Keratinocyte (primary cell): Measurements from ENCODE around the gene ETNK1. TPM values are rescaled to one million over a fixed set of nuclear protein-coding genes. Genes with fewer than 3 reads are reported as not detected.

Source experiments
- DNase-seq: peaks from one replicate; pipeline ENCODE4 v3.0.0-alpha.2; 2011; ENCODE audit warnings: low read depth, missing footprints, low spot score
- FAIRE-seq: peaks from 2 replicates; lab custom pipeline; 2011; peaks lifted over from hg19 to GRCh38; lab: Jason Lieb, UNC
- H2AFZ ChIP-seq: 2 replicates; pipeline ENCODE4 v1.6.0; 2012; ENCODE audit warnings: low read length, control low read depth, inconsistent platforms; ENCODE audit not compliant: control insufficient read depth
- H3K27ac ChIP-seq: 2 replicates; pipeline ENCODE4 v1.5.1; 2011; ENCODE audit warnings: low read length; ENCODE audit not compliant: control insufficient read depth, insufficient read depth
- H3K27me3 ChIP-seq: 3 replicates; pipeline ENCODE4 v1.6.0; 2011; ENCODE audit warnings: low read length; ENCODE audit not compliant: control insufficient read depth, insufficient read depth; ENCODE audit errors: extremely low read depth
- H3K36me3 ChIP-seq, 2 experiments: 2 replicates in 1 of 2; 3 replicates in 1 of 2; pipeline ENCODE4 v1.5.1; 2011; ENCODE audit warnings: low read length in 2 of 2, mild to moderate bottlenecking in 1 of 2; ENCODE audit not compliant: control insufficient read depth in 2 of 2, insufficient read depth in 2 of 2; ENCODE audit errors: extremely low read depth in 1 of 2
- H3K4me1 ChIP-seq: 3 replicates; pipeline ENCODE4 v1.5.1; 2011; ENCODE audit warnings: low read length; ENCODE audit not compliant: control insufficient read depth, insufficient read depth; ENCODE audit errors: extremely low read depth
- H3K4me2 ChIP-seq: 3 replicates; pipeline ENCODE4 v1.6.0; 2011; ENCODE audit warnings: low read depth, low read length; ENCODE audit not compliant: control insufficient read depth, insufficient read depth; ENCODE audit errors: extremely low read depth
- H3K4me3 ChIP-seq, 3 experiments: fragments of 200-600 bp in 1 of 3; sonication (generic) in 1 of 3; 2 replicates in 2 of 3; 3 replicates in 1 of 3; pipeline ENCODE4 v1.5.1; 2011 to 2016; ENCODE audit warnings: low read length in 3 of 3, mild to moderate bottlenecking in 3 of 3, control low read depth in 2 of 3, inconsistent platforms in 1 of 3, low read depth in 1 of 3, mixed read lengths in 1 of 3, mixed run types in 1 of 3, moderate library complexity in 1 of 3; ENCODE audit not compliant: control insufficient read depth in 2 of 3, insufficient read depth in 2 of 3; ENCODE audit errors: extremely low read depth in 1 of 3
- H3K79me2 ChIP-seq: 2 replicates; pipeline ENCODE4 v1.6.0; 2012; ENCODE audit warnings: low read length; ENCODE audit not compliant: control insufficient read depth, insufficient read depth
- H3K9ac ChIP-seq: 3 replicates; pipeline ENCODE4 v1.6.0; 2011; ENCODE audit warnings: low read length; ENCODE audit not compliant: control insufficient read depth, insufficient read depth; ENCODE audit errors: extremely low read depth
- H3K9me1 ChIP-seq: 3 replicates; pipeline ENCODE4 v1.6.0; 2011; ENCODE audit warnings: low read length; ENCODE audit not compliant: control insufficient read depth, insufficient read depth; ENCODE audit errors: extremely low read depth
- H3K9me3 ChIP-seq: 2 replicates; pipeline ENCODE4 v1.5.1; 2012; ENCODE audit warnings: low read depth, low read length; ENCODE audit not compliant: control insufficient read depth
- H4K20me1 ChIP-seq: 3 replicates; pipeline ENCODE4 v1.6.0; 2011; ENCODE audit warnings: low read length; ENCODE audit not compliant: control insufficient read depth, insufficient read depth; ENCODE audit errors: extremely low read depth
- CTCF ChIP-seq, 3 experiments: IDR thresholded peaks in 1 of 3; conservative IDR thresholded peaks in 1 of 3; optimal IDR thresholded peaks in 1 of 3; 2 replicates in 2 of 3; 3 replicates in 1 of 3; pipeline versions ENCODE3 to v1.5.1; 2011; ENCODE audit warnings: low read length in 3 of 3, mild to moderate bottlenecking in 3 of 3, moderate library complexity in 2 of 3, control low read depth in 1 of 3, inconsistent platforms in 1 of 3; ENCODE audit not compliant: insufficient read depth in 2 of 3; ENCODE audit errors: extremely low read depth in 1 of 3
- EZH2 ChIP-seq: IDR thresholded peaks from one replicate; pipeline ENCODE4 v1.6.1; 2012; ENCODE audit warnings: inconsistent platforms, mild to moderate bottlenecking, low read length, moderate library complexity
- dilution Hi-C: fragments of 300-500 bp; cut with MboI; formaldehyde crosslinking; loops from one replicate; pipeline ENCODE4 v1.7.0; 2020; ENCODE audit warnings: low sequenced_read_pairs; ENCODE audit not compliant: extremely low pct_ligation_motif_present
- polyA minus RNA-seq, 3 experiments: library from RNA; depleted of rRNA, polyadenylated mRNA; stranded (reverse); fragments of >200 nt; gene quantifications; 1 replicate in 1 of 3; 2 replicates in 1 of 3; 3 replicates in 1 of 3; pipeline ENCODE4 v1.2.3, GENCODE V29; 2011
- polyA plus RNA-seq, 5 experiments: library from polyadenylated mRNA; depleted of rRNA in 3 of 5; stranded (reverse) in 3 of 5; stranded (forward) in 1 of 5; unstranded in 1 of 5; fragments of >200 nt; gene quantifications; 1 replicate in 1 of 5; 2 replicates in 3 of 5; 3 replicates in 1 of 5; pipeline versions ENCODE4 v1.2.1 to v1.2.3, GENCODE V29; 2011 to 2012; ENCODE audit warnings: missing spikeins in 2 of 5, low read depth in 1 of 5, low replicate concordance in 1 of 5

The ETNK1 gene, protein sequence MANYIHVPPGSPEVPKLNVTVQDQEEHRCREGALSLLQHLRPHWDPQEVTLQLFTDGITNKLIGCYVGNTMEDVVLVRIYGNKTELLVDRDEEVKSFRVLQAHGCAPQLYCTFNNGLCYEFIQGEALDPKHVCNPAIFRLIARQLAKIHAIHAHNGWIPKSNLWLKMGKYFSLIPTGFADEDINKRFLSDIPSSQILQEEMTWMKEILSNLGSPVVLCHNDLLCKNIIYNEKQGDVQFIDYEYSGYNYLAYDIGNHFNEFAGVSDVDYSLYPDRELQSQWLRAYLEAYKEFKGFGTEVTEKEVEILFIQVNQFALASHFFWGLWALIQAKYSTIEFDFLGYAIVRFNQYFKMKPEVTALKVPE
- polyA plus RNA-seq (12.0 to 20.3 TPM (median 14.0 TPM) in 3 replicates), polyA minus RNA-seq (11.3 to 58.0 TPM (median 37.4 TPM) in 3 replicates)
- 17.3 TPM for polyA plus RNA-seq (2011; ENCODE audit: low read depth)
- 4.1 and 9.8 TPM in 2 replicates for polyA plus RNA-seq (2011; cell fraction: cytosol; rRNA removed)
- polyA plus RNA-seq (2011; cell fraction: nucleus; rRNA removed) = 31.3 and 45.7 TPM in 2 replicates
- 15.0 and 16.5 TPM in 2 replicates for polyA plus RNA-seq (2012; ENCODE audit: low replicate concordance)
- 15.3 TPM for polyA minus RNA-seq (2011; cell fraction: cytosol; rRNA and poly(A)+ RNA removed)
- polyA minus RNA-seq (2011; cell fraction: nucleus; rRNA and poly(A)+ RNA removed) = 113 and 121 TPM in 2 replicates

DNA sequence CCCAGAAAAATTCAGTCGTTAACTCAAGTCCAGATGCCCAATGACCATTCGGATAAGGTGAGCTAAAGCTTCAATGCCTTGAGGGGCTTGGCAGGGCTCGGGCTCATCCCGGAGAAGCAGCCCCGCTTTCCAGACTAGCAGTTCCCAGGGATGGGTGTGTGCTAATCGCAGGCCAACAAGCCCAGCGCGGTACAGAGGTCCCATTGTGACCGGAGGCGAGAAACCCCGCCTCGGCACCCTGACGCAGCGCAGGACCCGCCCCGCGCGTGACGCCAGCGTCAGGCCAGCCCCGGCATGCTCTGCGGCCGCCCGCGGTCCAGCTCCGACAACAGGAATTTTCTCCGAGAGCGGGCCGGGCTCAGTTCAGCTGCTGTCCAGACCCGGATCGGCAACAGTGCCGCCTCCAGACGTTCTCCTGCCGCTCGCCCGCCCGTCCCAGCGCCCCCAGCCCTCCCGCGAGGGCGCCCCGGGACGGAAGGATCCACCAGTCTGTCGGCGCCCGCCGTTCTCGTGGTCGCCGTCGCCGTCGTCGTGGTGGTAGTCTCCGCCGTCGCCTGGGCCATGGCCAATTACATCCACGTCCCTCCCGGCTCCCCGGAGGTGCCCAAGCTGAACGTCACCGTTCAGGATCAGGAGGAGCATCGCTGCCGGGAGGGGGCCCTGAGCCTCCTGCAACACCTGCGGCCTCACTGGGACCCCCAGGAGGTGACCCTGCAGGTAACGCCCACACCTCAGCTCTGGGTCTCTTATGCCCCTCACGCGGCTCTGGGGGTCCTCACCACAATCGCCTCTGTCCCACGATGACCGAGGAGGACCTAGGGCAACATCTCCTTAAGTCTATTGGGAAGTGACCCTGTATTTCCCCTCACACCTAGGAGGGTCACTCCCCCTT lies at the start of gene ETNK1:
Gene ETNK1, plus strand, starts transcription at position 302 of the 892 bp plus-strand sequence. Its CDS starts 260 bp downstream, at position 562.
- Histone ChIP-seq H3K4me1 (peaks cover 13% of the 10 kb centered on the region), H4K20me1 (no peaks in the 10 kb centered on the region), H3K4me2 (peak within 1 kb of the TSS; percentile 93), H3K79me2 (peaks cover 49% of the 10 kb centered on the region), H3K27me3 (no peaks in the 10 kb centered on the region), H3K36me3 (no peaks in the 10 kb centered on the region), H2AFZ (peak within 1 kb of the TSS; percentile 92), H3K4me3 (peak within 1 kb of the TSS; percentile 74 to 91 (median 77)), H3K9me1 (no peaks in the 10 kb centered on the region), H3K9me3 (no peaks in the 10 kb centered on the region), H3K9ac (peak within 1 kb of the TSS; percentile 93), H3K27ac (peak within 1 kb of the TSS; percentile 85)
- TF ChIP-seq CTCF (optimal IDR thresholded peaks at IDR 0.05 in 1 of 3, IDR thresholded peaks at IDR 0.05 in 1 of 3, conservative IDR thresholded peaks at IDR 0.05 in 1 of 3; ENCODE audit: extremely low read depth in 1 of 3, insufficient read depth in 2 of 3, low read length in 3 of 3) (no peak), EZH2 (no peak)
- dilution Hi-C loops = loop anchor here (25.0 kb wide), 1 partner anchor 138 kb away; no protein-coding TSS in a partner anchor
- peak; percentile 71 for DNase-seq
- peak; percentile 20 for FAIRE-seq

GRCh38 chr12:22576065-22576464 lies 48.9 kb upstream of the ETNK1 start:
- H3K4me3 ChIP-seq = no peak overlapping the region
- H3K4me2 ChIP-seq = no peak overlapping the region
- no peaks in the 10 kb centered on the region for H3K27me3 ChIP-seq
- no peak overlapping the region for H3K27ac ChIP-seq
- no peaks in the 10 kb centered on the region for H3K9me3 ChIP-seq
- peaks cover 12% of the 10 kb centered on the region for H3K4me1 ChIP-seq
- DNase-seq (no peak), FAIRE-seq (no peak)
- no peaks in the 10 kb centered on the region for H4K20me1 ChIP-seq
- no peak overlapping the region for H2AFZ ChIP-seq
- no peaks in the 10 kb centered on the region for H3K79me2 ChIP-seq
- dilution Hi-C loops = no loop called here
- H3K9ac ChIP-seq = no peak overlapping the region
- no peaks in the 10 kb centered on the region for H3K9me1 ChIP-seq
- no peaks in the 10 kb centered on the region for H3K36me3 ChIP-seq
- no peak for TF ChIP-seq CTCF (optimal IDR thresholded peaks at IDR 0.05 in 1 of 3, IDR thresholded peaks at IDR 0.05 in 1 of 3, conservative IDR thresholded peaks at IDR 0.05 in 1 of 3; ENCODE audit: extremely low read depth in 1 of 3, insufficient read depth in 2 of 3, low read length in 3 of 3)
- TF ChIP-seq EZH2 = no peak
